ENCODE results near the gene KRT6A. TPM values are rescaled to one million over a fixed set of nuclear protein-coding genes. Genes with fewer than 3 reads are reported as not detected.
"Not testable (repeated sequence)": the region's sequence is repeated elsewhere in the genome, so short reads cannot be mapped to it uniquely, and the experiment has no call there.

KRT6A gene
- total RNA-seq, 2 experiments from 2014 or later, result not detected

DNA sequence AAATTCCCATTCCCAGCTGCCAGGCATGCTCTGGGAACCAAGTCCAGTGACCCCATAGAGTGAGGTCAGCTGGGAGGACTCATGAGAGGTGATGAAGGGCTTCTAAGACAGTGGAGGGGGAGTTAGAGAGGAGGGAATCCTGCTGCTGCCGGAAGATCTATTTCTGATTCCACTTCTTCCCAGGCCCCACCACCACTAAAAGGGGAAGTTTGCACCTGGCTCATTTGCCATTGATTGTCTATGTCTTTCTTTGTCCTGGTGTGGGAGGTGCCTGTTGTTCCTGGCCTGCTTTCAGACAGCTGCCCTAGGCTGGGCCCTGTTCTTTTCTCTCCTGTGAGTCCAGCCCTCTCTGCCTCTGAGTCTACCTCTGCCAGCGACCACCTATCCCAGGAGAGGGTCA, 3.0 kb upstream of the KRT6A start:
- Mint-ChIP-seq H3K9me3 (no peaks in the 10 kb centered on the region), H3K4me1 (ENCODE audit: low read depth) (no peaks in the 10 kb centered on the region), H3K27ac (no peak overlapping the region), H3K4me3 (no peak overlapping the region), H3K27me3 (ENCODE audit: low read depth) (peaks cover 10% of the 10 kb centered on the region), H3K36me3 (ENCODE audit: low read depth) (no peaks in the 10 kb centered on the region)
- no peak for DNase-seq
- CTCF ChIA-PET, result no interaction called here
- intact Hi-C loops (cut with micrococcal nuclease), result no loop called here

DNA sequence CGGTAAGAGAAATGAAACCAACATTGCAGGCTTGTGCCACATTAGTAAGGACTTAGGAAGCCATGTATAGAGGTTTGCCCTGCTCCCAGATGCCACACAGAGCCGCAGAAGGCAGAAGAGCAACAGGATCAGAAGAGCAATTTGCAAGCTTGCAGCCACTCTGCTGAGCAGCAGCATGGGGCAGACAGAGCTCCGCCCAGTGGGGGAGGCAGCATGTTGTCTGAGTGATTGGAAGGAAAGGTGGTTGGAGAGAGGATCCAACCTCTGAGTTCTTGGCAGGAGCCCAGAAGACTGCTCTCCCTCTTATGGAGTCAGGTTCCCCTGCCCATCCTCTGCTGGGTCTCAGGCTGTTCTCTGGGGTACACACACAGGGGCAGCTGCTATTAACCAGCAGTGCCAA, 2.3 kb upstream of the KRT6A start:
- intact Hi-C loops (cut with micrococcal nuclease), result no loop called here
- H3K4me3 Mint-ChIP-seq, result no peak overlapping the region
- CTCF ChIA-PET, result no interaction called here
- no peak overlapping the region for H3K27ac Mint-ChIP-seq
- no peaks in the 10 kb centered on the region for H3K4me1 Mint-ChIP-seq (ENCODE audit: low read depth)
- peak; percentile 12 for DNase-seq
- no peaks in the 10 kb centered on the region for H3K9me3 Mint-ChIP-seq
- no peaks in the 10 kb centered on the region for H3K36me3 Mint-ChIP-seq (ENCODE audit: low read depth)
- peaks cover 12% of the 10 kb centered on the region for H3K27me3 Mint-ChIP-seq (ENCODE audit: low read depth)

- Mint-ChIP-seq H3K9me3 (no peaks in the 10 kb centered on the region), H3K4me1 (ENCODE audit: low read depth) (no peaks in the 10 kb centered on the region), H3K4me3 (no peak overlapping the region), H3K27ac (no peak overlapping the region), H3K36me3 (ENCODE audit: low read depth) (no peaks in the 10 kb centered on the region), H3K27me3 (ENCODE audit: low read depth) (peaks cover 12% of the 10 kb centered on the region)
- CTCF ChIA-PET, result no interaction called here
- DNase-seq, result no peak
- intact Hi-C loops (cut with micrococcal nuclease), result no loop called here
Observed at GRCh38 chr12:52494518-52494917, 1.5 kb upstream of the KRT6A start.

- no peak for DNase-seq
- Mint-ChIP-seq H3K4me3 (no peak overlapping the region), H3K27ac (no peak overlapping the region), H3K4me1 (ENCODE audit: low read depth) (no peaks in the 10 kb centered on the region), H3K27me3 (ENCODE audit: low read depth) (peaks cover 12% of the 10 kb centered on the region), H3K36me3 (ENCODE audit: low read depth) (no peaks in the 10 kb centered on the region), H3K9me3 (no peaks in the 10 kb centered on the region)
- CTCF ChIA-PET, result no interaction called here
- intact Hi-C loops (cut with micrococcal nuclease), result no loop called here
Observed at GRCh38 chr12:52494100-52494499, 1.0 kb upstream of the KRT6A start.

DNA sequence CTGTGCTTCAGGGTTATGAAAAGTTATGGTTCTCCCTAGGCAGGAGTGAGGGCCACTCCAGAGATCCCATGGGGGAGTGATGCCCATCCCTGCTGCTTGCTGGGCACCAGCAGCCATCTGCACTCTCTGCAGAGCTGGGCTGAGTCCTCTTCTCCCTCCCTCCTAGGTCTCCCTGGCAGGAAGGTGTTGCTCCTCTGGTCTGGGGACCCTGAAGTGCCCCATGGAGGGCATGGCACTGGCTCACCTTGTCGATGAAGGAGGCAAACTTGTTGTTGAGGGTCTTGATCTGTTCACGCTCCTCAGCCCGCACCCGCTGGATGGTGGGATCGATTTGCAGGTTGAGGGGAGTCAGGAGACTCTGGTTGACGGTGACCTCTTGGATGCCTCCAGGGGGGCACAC, 652 bp downstream of the KRT6A start:
- DNase-seq; CTCF ChIA-PET; H3K9me3 Mint-ChIP-seq; H3K36me3 Mint-ChIP-seq (ENCODE audit: low read depth); intact Hi-C loops (cut with micrococcal nuclease); H3K4me1 Mint-ChIP-seq (ENCODE audit: low read depth); H3K4me3 Mint-ChIP-seq; H3K27ac Mint-ChIP-seq: not testable (repeated sequence)
- H3K27me3 Mint-ChIP-seq (ENCODE audit: low read depth), result peaks cover 16% of the 10 kb centered on the region

GRCh38 chr12:52491495-52491894, 1.6 kb downstream of the KRT6A start:
- H3K27me3 Mint-ChIP-seq (ENCODE audit: low read depth), result peaks cover 21% of the 10 kb centered on the region
- H3K4me1 Mint-ChIP-seq (ENCODE audit: low read depth); H3K9me3 Mint-ChIP-seq; H3K27ac Mint-ChIP-seq; H3K36me3 Mint-ChIP-seq (ENCODE audit: low read depth); CTCF ChIA-PET; DNase-seq; H3K4me3 Mint-ChIP-seq; intact Hi-C loops (cut with micrococcal nuclease): not testable (repeated sequence)

- intact Hi-C loops (cut with micrococcal nuclease), result no loop called here
- Mint-ChIP-seq H3K4me1 (ENCODE audit: low read depth) (no peaks in the 10 kb centered on the region), H3K27me3 (ENCODE audit: low read depth) (peaks cover 32% of the 10 kb centered on the region), H3K36me3 (ENCODE audit: low read depth) (no peaks in the 10 kb centered on the region), H3K4me3 (no peak overlapping the region), H3K9me3 (peaks cover 4% of the 10 kb centered on the region), H3K27ac (no peak overlapping the region)
- DNase-seq, result no peak
- CTCF ChIA-PET, result no interaction called here
Observed at GRCh38 chr12:52488736-52489135, 4.3 kb downstream of the KRT6A start.

DNA sequence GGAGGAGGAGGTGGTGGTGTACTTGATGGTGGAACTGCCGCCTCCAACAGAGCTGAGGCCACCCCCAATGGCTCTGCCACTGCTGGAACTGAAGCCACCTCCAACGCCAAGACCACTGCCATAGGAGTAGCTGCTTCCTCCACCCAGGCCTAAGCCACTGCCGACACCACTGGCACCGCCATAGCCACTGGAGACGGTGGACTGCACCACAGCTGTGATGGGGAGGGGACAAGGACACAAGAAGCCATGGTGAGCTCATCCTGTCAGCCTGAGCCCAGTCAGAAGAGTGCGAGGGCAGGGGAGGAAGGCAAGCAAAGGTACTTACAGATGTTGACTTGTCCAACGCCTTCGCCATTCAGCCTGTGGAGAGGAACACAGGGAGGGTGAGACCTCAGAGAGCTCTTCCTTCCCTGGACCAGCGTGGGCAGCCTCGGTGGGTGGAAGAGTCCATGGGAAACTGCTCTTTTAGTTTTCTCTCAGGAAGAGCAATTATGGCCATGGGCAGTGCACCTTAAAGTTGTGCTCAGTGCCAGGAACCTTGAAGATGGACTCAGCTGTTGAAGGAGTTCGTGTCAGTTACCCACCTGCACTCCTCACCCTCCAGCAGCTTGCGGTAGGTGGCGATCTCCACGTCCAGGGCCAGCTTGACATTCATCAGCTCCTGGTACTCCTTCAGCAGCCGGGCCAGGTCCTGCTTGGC, 5.2 kb downstream of the KRT6A start:
- H3K27ac Mint-ChIP-seq; H3K4me1 Mint-ChIP-seq (ENCODE audit: low read depth); H3K9me3 Mint-ChIP-seq; intact Hi-C loops (cut with micrococcal nuclease); H3K4me3 Mint-ChIP-seq; H3K36me3 Mint-ChIP-seq (ENCODE audit: low read depth); DNase-seq: not testable (repeated sequence)
- H3K27me3 Mint-ChIP-seq (ENCODE audit: low read depth), result peaks cover 38% of the 10 kb centered on the region
- CTCF ChIA-PET, result interaction anchor here (1.1 kb wide), 1 partner anchor 397 kb away, joined by 3 read pairs; no protein-coding TSS in a partner anchor

DNA sequence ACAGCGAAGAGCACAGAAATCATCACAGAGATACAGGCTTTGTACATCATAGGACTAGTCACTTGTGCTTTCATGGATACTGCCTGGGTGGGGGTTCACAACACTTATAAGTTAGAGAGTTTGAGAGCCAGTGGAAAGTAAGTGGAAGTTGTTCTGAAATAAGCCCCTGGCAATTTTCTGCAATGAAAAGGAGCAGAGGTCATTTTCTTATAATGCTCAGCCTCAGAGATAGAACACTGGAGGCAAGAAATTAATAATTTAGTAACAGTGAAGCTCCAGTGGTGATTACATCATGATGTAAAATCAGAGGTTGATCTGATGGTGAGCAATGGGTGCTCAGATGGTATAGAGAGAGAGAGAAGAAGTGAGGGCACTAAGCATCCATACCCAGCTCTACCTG, 5.8 kb downstream of the KRT6A start:
- Mint-ChIP-seq H3K4me1 (ENCODE audit: low read depth) (no peaks in the 10 kb centered on the region), H3K9me3 (peaks cover 4% of the 10 kb centered on the region), H3K27me3 (ENCODE audit: low read depth) (peaks cover 40% of the 10 kb centered on the region), H3K36me3 (ENCODE audit: low read depth) (no peaks in the 10 kb centered on the region), H3K4me3 (no peak overlapping the region), H3K27ac (no peak overlapping the region)
- no peak for DNase-seq
- CTCF ChIA-PET, result interaction anchor here (1.1 kb wide), 1 partner anchor 398 kb away, joined by 3 read pairs; no protein-coding TSS in a partner anchor
- intact Hi-C loops (cut with micrococcal nuclease), result no loop called here

- CTCF ChIA-PET, result no interaction called here
- Mint-ChIP-seq H3K27me3 (ENCODE audit: low read depth) (peaks cover 34% of the 10 kb centered on the region), H3K27ac (no peak overlapping the region), H3K9me3 (peaks cover 4% of the 10 kb centered on the region), H3K4me3 (no peak overlapping the region), H3K4me1 (ENCODE audit: low read depth) (no peaks in the 10 kb centered on the region), H3K36me3 (ENCODE audit: low read depth) (no peaks in the 10 kb centered on the region)
- no peak for DNase-seq
- intact Hi-C loops (cut with micrococcal nuclease), result no loop called here
Observed at GRCh38 chr12:52486166-52487105, 6.6 kb downstream of the KRT6A start.

GRCh38 chr12:52480073-52480472, 13.0 kb downstream of the KRT6A start:
- no peaks in the 10 kb centered on the region for H3K4me1 Mint-ChIP-seq (ENCODE audit: low read depth)
- H3K9me3 Mint-ChIP-seq, result peaks cover 5% of the 10 kb centered on the region
- CTCF ChIA-PET, result no interaction called here
- H3K27ac Mint-ChIP-seq, result no peak overlapping the region
- H3K4me3 Mint-ChIP-seq, result no peak overlapping the region
- intact Hi-C loops (cut with micrococcal nuclease), result no loop called here
- peaks cover 19% of the 10 kb centered on the region for H3K27me3 Mint-ChIP-seq (ENCODE audit: low read depth)
- H3K36me3 Mint-ChIP-seq (ENCODE audit: low read depth), result no peaks in the 10 kb centered on the region
- no peak for DNase-seq

GRCh38 chr12:52477651-52478050, 15.4 kb downstream of the KRT6A start:
- Mint-ChIP-seq H3K9me3 (peaks cover 1% of the 10 kb centered on the region), H3K36me3 (ENCODE audit: low read depth) (no peaks in the 10 kb centered on the region), H3K4me1 (ENCODE audit: low read depth) (no peaks in the 10 kb centered on the region), H3K4me3 (no peak overlapping the region), H3K27me3 (ENCODE audit: low read depth) (peaks cover 3% of the 10 kb centered on the region), H3K27ac (no peak overlapping the region)
- intact Hi-C loops (cut with micrococcal nuclease), result no loop called here
- CTCF ChIA-PET, result interaction anchor here (1.2 kb wide), 1 partner anchor 105 kb away, joined by 3 read pairs; no protein-coding TSS in a partner anchor
- DNase-seq, result no peak

DNA sequence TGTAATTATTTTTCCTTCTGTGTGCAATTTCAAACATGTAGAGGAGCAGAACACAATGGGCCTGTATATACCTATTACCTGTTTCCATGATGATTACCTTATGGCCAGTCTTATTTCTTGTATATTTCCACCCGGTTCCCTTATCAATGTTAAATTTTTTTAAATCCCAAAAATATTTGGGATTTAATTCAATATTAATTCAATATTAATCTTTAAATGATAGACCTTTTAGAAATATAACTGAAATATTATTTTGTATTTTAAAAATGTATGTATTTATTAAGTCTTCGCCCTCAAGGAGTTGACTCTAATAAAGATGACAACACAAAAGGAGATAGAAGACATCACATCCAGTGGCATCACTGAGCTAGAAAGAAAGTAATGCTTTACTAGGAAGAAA, 18.8 kb downstream of the KRT6A start:
- H3K9me3 Mint-ChIP-seq, result no peaks in the 10 kb centered on the region
- CTCF ChIA-PET, result interaction anchor here (1.2 kb wide), 1 partner anchor 48 kb away, joined by 3 read pairs; no protein-coding TSS in a partner anchor
- H3K27ac Mint-ChIP-seq, result no peak overlapping the region
- no peaks in the 10 kb centered on the region for H3K36me3 Mint-ChIP-seq (ENCODE audit: low read depth)
- intact Hi-C loops (cut with micrococcal nuclease), result no loop called here
- H3K4me1 Mint-ChIP-seq (ENCODE audit: low read depth), result no peaks in the 10 kb centered on the region
- no peak for DNase-seq
- H3K27me3 Mint-ChIP-seq (ENCODE audit: low read depth), result peaks cover 4% of the 10 kb centered on the region
- no peak overlapping the region for H3K4me3 Mint-ChIP-seq

Data from activated naive CD4-positive, alpha-beta T cell treated with anti-CD3 and anti-CD28 coated beads for 36 hours (primary cell).